ENCODE data around the gene MLLT1.

The MLLT1 gene

DNA sequence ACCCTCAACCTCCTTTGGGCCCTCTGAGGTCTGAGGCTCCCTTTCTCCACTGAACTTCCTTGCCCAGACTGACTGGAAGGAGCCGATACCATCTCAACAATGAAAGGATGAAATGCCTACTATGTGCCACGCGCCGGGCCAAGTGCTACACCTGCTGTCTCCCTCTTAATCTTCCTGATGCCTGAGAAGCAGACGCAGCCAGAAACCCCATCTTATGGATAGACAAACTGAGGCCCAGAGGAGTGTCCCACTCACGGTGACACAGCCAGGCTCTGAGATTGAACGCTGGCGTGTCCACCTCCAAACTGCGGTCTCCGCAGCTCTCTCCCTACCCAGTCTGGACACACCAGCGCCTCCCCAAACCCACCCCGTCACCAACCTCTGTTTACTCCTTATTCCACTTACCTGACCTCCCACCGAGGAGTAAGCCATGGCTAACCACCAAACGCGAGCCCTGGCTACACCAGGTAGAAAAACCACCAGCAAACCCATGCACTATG, 20.9 kb downstream of the MLLT1 start:
- DNase-seq (ENCODE audit: low read depth in 2 of 2), result no peak

DNA sequence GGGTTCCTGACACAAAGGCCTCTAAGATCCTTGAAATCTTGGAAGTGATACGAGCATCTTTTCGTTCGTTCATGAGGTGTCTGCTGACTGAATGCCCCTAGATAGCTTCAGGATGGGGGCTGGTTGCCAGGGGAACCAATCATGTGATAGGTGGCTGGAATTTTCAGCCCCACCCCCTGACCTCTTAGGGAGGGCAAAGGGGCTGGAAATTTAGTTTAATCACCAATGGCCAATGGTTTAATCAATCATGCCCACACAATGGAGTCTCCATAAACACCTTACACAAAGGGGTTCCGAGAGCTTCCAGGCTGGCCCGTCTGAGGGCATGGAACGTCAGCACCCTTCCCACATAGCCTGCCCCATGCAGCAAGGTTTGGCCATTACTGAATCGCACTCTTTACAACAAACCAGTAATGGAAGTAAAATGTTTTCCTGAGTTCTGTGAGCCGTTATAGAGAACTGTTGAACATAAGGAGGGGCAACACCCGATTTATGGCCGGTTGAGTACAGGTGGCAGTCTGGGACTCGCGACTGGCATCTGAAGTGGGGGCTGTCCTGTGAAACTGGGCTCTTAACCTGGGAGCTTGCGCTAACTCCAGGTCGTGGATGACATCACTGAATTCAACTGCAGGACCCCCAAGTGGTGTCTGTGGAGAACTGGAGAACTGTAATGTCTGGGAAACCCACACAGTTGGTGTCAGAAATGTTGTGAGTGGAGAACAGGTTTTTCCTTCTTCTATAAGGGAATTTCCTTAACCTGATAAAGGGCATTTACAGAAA, 25.6 kb downstream of the MLLT1 start:
- DNase-seq (ENCODE audit: low read depth in 2 of 2), result no peak

DNA sequence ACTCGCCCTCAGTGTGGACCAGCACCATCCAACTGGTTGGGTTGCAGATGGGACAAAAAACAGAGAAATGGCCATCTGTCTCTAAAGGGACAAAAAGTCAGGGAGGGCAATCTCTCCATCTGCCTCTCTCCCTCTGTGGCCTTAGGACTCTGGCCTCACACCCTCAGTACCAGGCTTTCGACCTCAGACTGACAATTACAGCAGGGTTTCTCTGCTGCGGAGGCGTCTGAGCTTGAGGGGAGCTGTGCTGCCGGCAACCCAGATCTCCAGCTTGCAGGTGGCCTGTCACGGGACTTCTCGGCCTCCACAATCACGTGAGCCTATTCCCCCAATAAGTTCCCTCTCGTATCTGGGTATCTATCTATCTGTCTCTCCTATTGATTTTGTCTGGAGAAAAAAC, 27.7 kb downstream of the MLLT1 start:
- no peak for DNase-seq (ENCODE audit: low read depth in 2 of 2)

DNA sequence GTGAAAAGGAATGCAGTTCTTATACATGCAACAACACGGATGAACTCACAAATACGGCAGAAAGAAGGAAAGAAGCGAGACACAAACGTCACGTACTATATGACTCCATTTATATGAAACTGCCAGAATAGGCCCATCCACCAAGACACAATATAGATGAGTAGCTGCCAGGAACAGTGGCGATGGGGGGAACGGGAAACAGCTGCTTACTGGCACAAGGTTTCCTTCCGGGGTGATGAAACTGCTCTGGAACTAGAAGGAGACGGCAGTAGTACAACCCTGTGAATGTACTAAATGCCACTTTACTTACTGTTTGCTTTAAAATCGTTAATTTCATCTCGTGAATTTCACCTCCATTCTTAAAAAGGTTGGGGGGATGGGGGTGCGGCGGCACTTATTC, 28.9 kb downstream of the MLLT1 start:
- DNase-seq (ENCODE audit: low read depth in 2 of 2), result no peak

DNA sequence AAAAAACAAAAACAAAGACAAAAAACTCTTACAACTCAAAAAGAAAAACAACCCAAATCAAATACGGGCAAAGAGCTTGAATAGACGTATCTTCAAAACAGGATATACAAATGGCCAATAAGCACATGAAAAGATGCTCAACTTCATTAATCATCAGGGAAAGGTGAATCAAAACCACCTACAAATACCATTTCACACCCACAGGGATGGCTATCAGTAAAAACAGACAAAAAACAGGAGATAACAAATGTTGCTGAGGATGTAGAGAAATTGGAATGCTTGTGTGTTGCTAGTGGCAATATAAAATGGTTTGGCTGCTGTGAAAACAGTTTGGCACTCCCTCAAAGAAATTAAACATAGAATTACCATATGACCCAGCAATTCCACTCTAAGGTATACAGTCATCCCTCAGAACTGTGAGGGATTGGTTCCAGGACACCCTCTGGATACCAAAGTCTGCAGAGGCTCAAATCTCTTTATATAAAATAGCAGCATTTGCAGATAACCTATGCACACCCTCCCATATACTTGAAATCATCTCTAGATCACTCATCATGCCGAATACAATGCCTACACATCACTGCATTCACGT, 29.7 kb downstream of the MLLT1 start:
- no peak for DNase-seq (ENCODE audit: low read depth in 2 of 2)

DNA sequence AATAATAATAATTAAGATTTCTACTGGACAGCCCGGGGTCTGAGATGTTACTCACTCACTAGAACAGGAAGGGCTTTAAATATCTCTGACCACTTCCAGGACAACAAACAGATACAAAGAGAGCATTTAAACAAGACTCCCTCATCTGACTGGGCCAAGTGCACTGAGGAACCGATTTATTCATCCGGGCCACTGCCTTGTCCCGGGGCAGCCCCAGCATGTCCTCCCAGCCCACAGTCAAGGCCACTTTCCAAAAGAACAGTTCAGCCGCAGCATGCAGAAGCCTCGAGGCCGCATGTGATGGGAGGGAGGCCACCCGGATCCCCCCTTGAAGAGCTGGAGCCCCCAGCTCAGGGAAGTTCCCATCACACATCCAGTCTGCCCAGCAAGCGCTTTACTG, 30.5 kb downstream of the MLLT1 start:
- DNase-seq (ENCODE audit: low read depth in 2 of 2), result no peak

- DNase-seq (ENCODE audit: low read depth in 2 of 2), result no peak
These were observed 30.9 kb downstream of the MLLT1 start for GRCh38 chr19:6248844-6249243.

DNA sequence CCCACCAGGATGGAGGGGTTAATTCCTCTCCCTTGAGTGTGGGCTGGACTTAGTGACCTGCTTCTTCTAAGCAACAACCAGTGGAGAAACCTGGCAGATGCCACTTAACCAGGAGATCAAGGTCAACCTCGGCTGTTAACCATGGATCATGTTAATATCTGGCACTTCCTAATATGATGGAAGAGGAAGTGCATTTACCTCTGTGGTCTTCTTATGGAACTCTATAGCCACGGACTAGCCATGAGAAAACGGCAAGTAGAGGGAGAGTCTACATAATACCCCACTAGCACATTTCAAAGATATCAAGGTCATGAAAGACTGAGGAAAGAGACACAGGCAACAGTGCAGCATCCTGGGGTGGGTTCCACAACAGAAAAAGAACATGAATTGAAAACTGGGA, 31.4 kb downstream of the MLLT1 start:
- DNase-seq (ENCODE audit: low read depth in 2 of 2), result no peak

DNA sequence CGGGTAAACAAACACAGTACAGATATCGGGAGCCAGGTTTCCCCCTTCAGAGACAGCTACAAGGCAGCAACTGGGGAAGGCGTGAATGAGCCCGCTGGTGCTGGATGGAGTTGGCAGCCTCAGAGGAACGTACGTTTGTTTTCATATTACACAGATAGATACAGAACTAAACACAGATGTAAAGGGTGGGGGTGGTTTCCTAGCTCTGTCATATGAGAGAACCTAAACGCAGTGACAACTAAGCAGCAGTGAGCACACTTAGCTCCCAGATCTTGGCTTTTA, 32.8 kb downstream of the MLLT1 start:
- DNase-seq (ENCODE audit: low read depth in 2 of 2), result no peak

GRCh38 chr19:6246174-6247006, 33.4 kb downstream of the MLLT1 start:
- no peak for DNase-seq (ENCODE audit: low read depth in 2 of 2)

DNA sequence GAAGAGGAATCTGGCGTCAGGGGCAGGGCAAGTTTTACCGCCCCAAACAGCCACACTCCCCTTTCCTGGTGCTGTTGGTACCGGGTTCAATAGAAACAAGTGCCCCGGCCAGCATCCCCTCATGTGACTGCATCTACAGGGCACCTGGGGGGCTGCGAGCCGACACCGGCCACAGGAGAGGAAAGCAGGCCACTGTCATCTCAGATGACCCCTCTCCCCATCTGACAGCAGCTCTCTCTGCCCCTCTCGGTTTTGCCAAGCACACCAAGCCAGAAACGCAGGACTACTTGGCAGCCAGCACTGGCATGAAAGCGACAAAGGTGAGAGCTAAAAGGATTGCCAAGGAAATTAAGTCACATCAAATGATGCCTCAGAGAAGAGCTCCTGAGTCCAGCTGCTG, 37.1 kb downstream of the MLLT1 start:
- DNase-seq (ENCODE audit: low read depth in 2 of 2), result no peak

DNA sequence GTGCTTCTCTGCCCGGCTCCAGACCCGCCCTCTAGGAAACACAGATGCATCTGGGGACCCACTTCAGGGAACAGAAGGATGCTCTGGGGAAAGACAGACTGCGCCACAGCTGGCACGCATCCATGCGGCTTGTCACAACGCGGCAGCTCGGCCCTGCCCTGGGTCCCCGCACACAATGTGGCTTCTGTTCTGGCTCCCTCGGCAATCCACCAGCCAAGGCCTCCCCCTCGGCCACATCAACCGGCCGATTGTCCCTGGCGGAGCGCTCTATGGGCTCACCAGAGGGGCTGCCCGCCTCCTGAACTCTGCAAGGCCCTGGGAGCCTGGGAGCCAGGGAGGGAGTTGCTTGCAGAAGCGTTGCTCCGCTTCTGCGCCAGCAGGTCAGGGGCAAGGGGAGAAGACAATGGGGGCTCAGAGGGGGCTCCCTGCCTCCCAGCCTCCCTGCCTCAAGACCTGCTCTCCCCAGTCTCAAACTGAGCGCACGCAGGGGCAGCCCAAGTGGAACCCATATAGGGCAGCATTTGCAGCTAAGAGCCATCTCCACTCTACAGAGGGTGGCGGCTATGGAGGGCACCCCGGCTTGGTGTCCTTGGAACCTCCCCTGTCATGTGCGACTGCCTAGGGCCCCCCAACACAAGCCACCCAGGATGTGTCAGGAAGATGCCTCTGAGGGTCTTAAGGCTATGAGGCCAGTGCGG, 37.9 kb downstream of the MLLT1 start:
- no peak for DNase-seq (ENCODE audit: low read depth in 2 of 2)

GRCh38 chr19:6241056-6241455, 38.7 kb downstream of the MLLT1 start:
- no peak for DNase-seq (ENCODE audit: low read depth in 2 of 2)

DNA sequence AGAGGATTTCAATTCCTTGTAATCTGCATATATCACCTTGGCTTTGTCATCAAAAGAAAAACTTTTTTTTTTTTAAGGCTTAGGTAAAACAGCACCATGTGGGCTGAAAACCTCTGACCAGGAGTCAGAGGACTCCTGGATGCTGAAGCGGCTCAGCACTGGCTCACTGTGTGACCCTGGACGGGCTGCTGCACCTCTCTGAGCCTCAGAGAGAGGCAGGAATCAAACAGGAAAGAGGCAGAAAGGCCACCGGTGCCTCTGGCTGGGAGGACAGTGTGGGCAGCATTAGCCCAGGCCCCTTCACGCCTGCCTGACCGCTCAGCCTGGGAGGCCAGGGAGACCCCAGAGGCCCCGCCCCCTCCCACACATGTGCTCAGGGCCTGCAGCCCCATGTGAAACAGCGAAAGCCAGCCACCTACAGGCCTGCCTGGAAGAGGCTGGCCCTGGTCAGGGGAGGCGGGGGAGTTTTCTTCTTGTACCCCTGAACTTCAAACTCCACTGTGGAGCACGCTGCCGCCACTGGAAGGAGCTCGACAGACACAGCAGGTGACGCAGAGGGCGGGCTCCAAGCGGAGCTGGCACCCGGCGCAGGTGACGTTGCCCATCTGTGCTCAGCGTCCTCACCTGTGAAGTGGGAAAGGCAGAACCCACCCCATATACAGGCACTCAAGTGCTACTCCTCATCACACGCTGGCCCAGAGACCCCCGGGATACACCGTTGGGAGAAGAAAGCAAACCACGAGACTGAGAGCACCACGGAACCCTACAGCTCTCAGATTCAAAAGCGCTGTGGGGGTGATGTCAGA, 39.7 kb downstream of the MLLT1 start:
- no peak for DNase-seq (ENCODE audit: low read depth in 2 of 2)

DNA sequence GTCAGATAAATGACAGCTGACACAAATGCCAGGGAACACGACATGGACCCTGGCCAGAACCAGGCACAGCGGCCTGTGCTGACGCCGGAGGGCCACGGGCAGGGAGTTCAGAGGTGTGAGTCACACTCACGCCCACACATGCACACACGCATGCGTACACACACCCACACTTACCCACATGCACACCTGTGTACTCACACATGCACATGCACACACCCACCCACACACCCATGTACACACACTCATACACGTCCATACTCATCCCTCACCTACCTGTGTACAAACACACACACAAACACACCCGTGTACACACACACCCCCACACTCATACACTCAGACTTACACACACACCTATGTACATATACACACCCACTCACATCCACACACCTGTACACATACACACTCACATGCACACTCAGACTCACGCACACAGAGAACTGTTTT, 40.4 kb downstream of the MLLT1 start:
- no peak for DNase-seq (ENCODE audit: low read depth in 2 of 2)

GRCh38 chr19:6238643-6239281, 41.0 kb downstream of the MLLT1 start:
- DNase-seq (ENCODE audit: low read depth in 2 of 2), result no peak

DNA sequence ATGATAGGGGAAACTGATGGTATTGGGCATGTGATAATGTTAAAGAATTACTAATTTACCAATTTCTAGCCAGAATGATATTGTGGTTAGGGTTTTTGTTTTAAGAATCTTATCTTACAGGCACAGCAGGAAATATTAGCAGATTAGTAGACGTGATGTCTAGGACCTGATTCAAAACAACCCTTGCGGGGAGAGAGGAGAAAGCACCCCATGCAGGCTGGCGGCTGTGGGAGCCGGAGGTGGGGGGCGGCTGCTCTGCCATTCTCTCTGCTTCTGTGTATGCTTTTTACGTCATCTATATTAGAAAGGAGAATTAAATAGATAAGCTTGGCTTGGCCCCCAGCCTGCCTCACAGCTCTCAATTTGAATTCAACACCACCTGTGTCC, 41.5 kb downstream of the MLLT1 start:
- no peak for DNase-seq (ENCODE audit: low read depth in 2 of 2)

- DNase-seq (ENCODE audit: low read depth in 2 of 2), result no peak
These were observed 43.2 kb downstream of the MLLT1 start for GRCh38 chr19:6236310-6237291.

Measured in stimulated activated CD4-positive, alpha-beta T cell treated with anti-CD3 and anti-CD28 coated beads, Interleukin-12 subunit alpha, Interleukin-12 subunit beta, amount 100 ng/mL, for 24 hours (primary cell).